Activated CD4-positive, alpha-beta T cell treated with anti-CD3 and anti-CD28 coated beads for 1 hour (primary cell): ENCODE results near the gene SNX33.
"Not testable (repeated sequence)": the region's sequence is repeated elsewhere in the genome, so short reads cannot be mapped to it uniquely, and the experiment has no call there.

ENCODE experiments used
- DNase-seq: peaks from one replicate; pipeline ENCODE4 v3.0.0-alpha.2; 2020

SNX33 gene

GRCh38 chr15:75647370-75648155 is at the start of gene SNX33:
Gene SNX33, plus strand, starts transcription at chr15:75647912. Its CDS starts 1,191 bp downstream, at chr15:75649103.
- DNase-seq: peak; percentile 44

GRCh38 chr15:75598361-75598760 is 49.4 kb upstream of the SNX33 start:
- DNase-seq: no peak

- no peak for DNase-seq
Measured at GRCh38 chr15:75599401-75599800, 48.3 kb upstream of the SNX33 start.

- no peak for DNase-seq
Measured at GRCh38 chr15:75606026-75606425, 41.7 kb upstream of the SNX33 start.

GRCh38 chr15:75606711-75607699 is 40.7 kb upstream of the SNX33 start:
- DNase-seq: no peak

GRCh38 chr15:75616766-75617165 is 30.9 kb upstream of the SNX33 start:
- no peak for DNase-seq

- DNase-seq: no peak
Measured at GRCh38 chr15:75620058-75620820, 27.5 kb upstream of the SNX33 start.

- DNase-seq: no peak
Measured at GRCh38 chr15:75620841-75621391, 26.8 kb upstream of the SNX33 start.

GRCh38 chr15:75622505-75622904 is 25.2 kb upstream of the SNX33 start:
- DNase-seq: no peak

- DNase-seq: peak; percentile 87
Measured at GRCh38 chr15:75625542-75626347, 22.0 kb upstream of the SNX33 start, which contains the start of gene SNUPN. Gene SNUPN, minus strand, starts transcription at chr15:75625725. Its CDS starts 4,674 bp downstream, at chr15:75621051.

GRCh38 chr15:75631935-75632334 is 15.8 kb upstream of the SNX33 start:
- DNase-seq: no peak

- not testable (repeated sequence) for DNase-seq
Measured at GRCh38 chr15:75633922-75634321, 13.8 kb upstream of the SNX33 start.

GRCh38 chr15:75636026-75636425 is 11.7 kb upstream of the SNX33 start:
- no peak for DNase-seq

- DNase-seq: no peak
Measured at GRCh38 chr15:75637245-75638009, 10.3 kb upstream of the SNX33 start.

GRCh38 chr15:75639191-75639708 is 8.5 kb upstream of the SNX33 start:
- DNase-seq: no peak

GRCh38 chr15:75639709-75640482 is 7.8 kb upstream of the SNX33 start, which contains the start of gene IMP3:
Gene IMP3, minus strand, starts transcription at chr15:75640224. Its CDS starts 56 bp downstream, at chr15:75640168.
- DNase-seq: peak; percentile 88

- DNase-seq: peak; percentile 32
Measured at GRCh38 chr15:75640483-75641178, 7.1 kb upstream of the SNX33 start.

- DNase-seq: no peak
Measured at GRCh38 chr15:75641179-75641503, 6.6 kb upstream of the SNX33 start.

GRCh38 chr15:75641603-75642002 is 6.1 kb upstream of the SNX33 start:
- DNase-seq: no peak
